GM13976 (cell line): ENCODE data around the gene SLC25A51.

Source experiments
- DNase-seq: peaks from one replicate; pipeline ENCODE4 v3.0.0; 2012; ENCODE audit warnings: low spot score
- CTCF ChIP-seq: IDR thresholded peaks from 2 replicates; pipeline ENCODE4 v1.5.1; 2012; ENCODE audit warnings: borderline replicate concordance, mild to moderate bottlenecking; ENCODE audit not compliant: insufficient read depth; ENCODE audit errors: extremely low read depth, missing control alignments, control extremely low read depth
- in situ Hi-C: fragments of 300-500 bp; cut with MboI; formaldehyde crosslinking; loops from one replicate; pipeline ENCODE4 v1.12.0; 2022; ENCODE audit warnings: low sequenced_read_pairs, mixed read lengths, inconsistent platforms; ENCODE audit not compliant: unreplicated experiment

The SLC25A51 gene

GRCh38 chr9:37948417-37948980, 44.6 kb upstream of the SLC25A51 start:
- in situ Hi-C loops = no loop called here
- no peak for TF ChIP-seq CTCF
- DNase-seq = no peak

- TF ChIP-seq CTCF = no peak
- in situ Hi-C loops = no loop called here
- DNase-seq = no peak
Measured at GRCh38 chr9:37947977-37948376, 44.0 kb upstream of the SLC25A51 start.

- TF ChIP-seq CTCF = no peak
- in situ Hi-C loops = no loop called here
- no peak for DNase-seq
Measured at GRCh38 chr9:37947471-37947870, 43.5 kb upstream of the SLC25A51 start.

- no peak for DNase-seq
- TF ChIP-seq CTCF = no peak
- in situ Hi-C loops = no loop called here
Measured at GRCh38 chr9:37946971-37947370, 43.0 kb upstream of the SLC25A51 start.

GRCh38 chr9:37946041-37946440, 42.1 kb upstream of the SLC25A51 start:
- in situ Hi-C loops = no loop called here
- no peak for TF ChIP-seq CTCF
- DNase-seq = no peak

GRCh38 chr9:37944671-37945481, 40.9 kb upstream of the SLC25A51 start:
- no peak for TF ChIP-seq CTCF
- no peak for DNase-seq
- in situ Hi-C loops = no loop called here

GRCh38 chr9:37944266-37944650, 40.3 kb upstream of the SLC25A51 start:
- no peak for DNase-seq
- TF ChIP-seq CTCF = no peak
- in situ Hi-C loops = no loop called here
